ENCODE measurements around the gene HEYL.

Gene HEYL

GRCh38 chr1:39639305-39640130 is at the start of gene HEYL:
HEYL (minus strand) TSS chr1:39639643; CDS start chr1:39639625, 18 bp downstream.
- DNase-seq = peak; percentile 100

- DNase-seq = no peak
Measured at GRCh38 chr1:39689214-39689613, 49.8 kb upstream of the HEYL start.

- no peak for DNase-seq
Measured at GRCh38 chr1:39688706-39689105, 49.3 kb upstream of the HEYL start.

GRCh38 chr1:39687243-39687642 is 47.8 kb upstream of the HEYL start:
- no peak for DNase-seq

GRCh38 chr1:39685071-39685470 is 45.6 kb upstream of the HEYL start:
- DNase-seq = no peak

- no peak for DNase-seq
Measured at GRCh38 chr1:39684313-39684664, 44.8 kb upstream of the HEYL start.

- DNase-seq = no peak
Measured at GRCh38 chr1:39683591-39684312, 44.3 kb upstream of the HEYL start.

- DNase-seq = no peak
Measured at GRCh38 chr1:39681999-39682398, 42.6 kb upstream of the HEYL start.

- no peak for DNase-seq
Measured at GRCh38 chr1:39681294-39681693, 41.9 kb upstream of the HEYL start.

GRCh38 chr1:39680751-39681150 is 41.3 kb upstream of the HEYL start:
- DNase-seq = no peak

- no peak for DNase-seq
Measured at GRCh38 chr1:39679821-39680220, 40.4 kb upstream of the HEYL start.

- DNase-seq = no peak
Measured at GRCh38 chr1:39678889-39679288, 39.4 kb upstream of the HEYL start.

- no peak for DNase-seq
Measured at GRCh38 chr1:39677645-39678044, 38.2 kb upstream of the HEYL start.

- no peak for DNase-seq
Measured at GRCh38 chr1:39676948-39677548, 37.6 kb upstream of the HEYL start.

GRCh38 chr1:39675220-39675619 is 35.8 kb upstream of the HEYL start:
- DNase-seq = no peak

- no peak for DNase-seq
Measured at GRCh38 chr1:39673215-39673614, 33.8 kb upstream of the HEYL start.

- peak; percentile 92 for DNase-seq
Measured at GRCh38 chr1:39672551-39672947, 33.1 kb upstream of the HEYL start.

GRCh38 chr1:39671793-39672550 is 32.5 kb upstream of the HEYL start, which contains the start of gene NT5C1A:
NT5C1A (minus strand) TSS chr1:39672107; CDS start chr1:39672038, 69 bp downstream.
- peak; percentile 92 for DNase-seq

GRCh38 chr1:39671433-39671792 is 32.0 kb upstream of the HEYL start:
- DNase-seq = peak; percentile 94

- DNase-seq = no peak
Measured at GRCh38 chr1:39670689-39671088, 31.2 kb upstream of the HEYL start.

GRCh38 chr1:39668894-39669293 is 29.5 kb upstream of the HEYL start:
- no peak for DNase-seq

- DNase-seq = no peak
Measured at GRCh38 chr1:39668111-39668510, 28.7 kb upstream of the HEYL start.

GRCh38 chr1:39666772-39667171 is 27.3 kb upstream of the HEYL start:
- no peak for DNase-seq

All from NCI-H2107 (cell line).